ENCODE measurements around the gene GCK.
"Not testable (repeated sequence)": the region's sequence is repeated elsewhere in the genome, so short reads cannot be mapped to it uniquely, and the experiment has no call there.

GCK gene

DNA sequence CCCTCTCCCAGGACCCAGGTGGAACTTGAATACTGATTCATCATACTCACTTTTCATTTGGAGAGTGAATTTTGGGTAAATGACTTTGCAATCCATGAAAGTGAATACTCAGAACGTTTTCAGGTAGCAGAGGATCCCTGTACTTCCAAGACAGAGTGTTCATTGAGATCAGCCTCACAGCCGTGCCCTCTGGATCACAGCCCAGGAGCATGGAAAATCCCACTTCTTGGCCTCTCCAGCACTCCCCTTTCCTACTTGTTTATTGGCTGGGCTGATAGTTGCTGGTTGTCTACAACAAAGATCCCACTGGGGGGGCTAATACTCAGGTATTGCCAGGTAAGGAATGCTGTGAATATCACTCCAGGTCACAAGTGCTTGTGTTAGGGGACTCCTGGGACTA, 5.9 kb downstream of the GCK start:
- TF ChIP-seq, protein P1, sequence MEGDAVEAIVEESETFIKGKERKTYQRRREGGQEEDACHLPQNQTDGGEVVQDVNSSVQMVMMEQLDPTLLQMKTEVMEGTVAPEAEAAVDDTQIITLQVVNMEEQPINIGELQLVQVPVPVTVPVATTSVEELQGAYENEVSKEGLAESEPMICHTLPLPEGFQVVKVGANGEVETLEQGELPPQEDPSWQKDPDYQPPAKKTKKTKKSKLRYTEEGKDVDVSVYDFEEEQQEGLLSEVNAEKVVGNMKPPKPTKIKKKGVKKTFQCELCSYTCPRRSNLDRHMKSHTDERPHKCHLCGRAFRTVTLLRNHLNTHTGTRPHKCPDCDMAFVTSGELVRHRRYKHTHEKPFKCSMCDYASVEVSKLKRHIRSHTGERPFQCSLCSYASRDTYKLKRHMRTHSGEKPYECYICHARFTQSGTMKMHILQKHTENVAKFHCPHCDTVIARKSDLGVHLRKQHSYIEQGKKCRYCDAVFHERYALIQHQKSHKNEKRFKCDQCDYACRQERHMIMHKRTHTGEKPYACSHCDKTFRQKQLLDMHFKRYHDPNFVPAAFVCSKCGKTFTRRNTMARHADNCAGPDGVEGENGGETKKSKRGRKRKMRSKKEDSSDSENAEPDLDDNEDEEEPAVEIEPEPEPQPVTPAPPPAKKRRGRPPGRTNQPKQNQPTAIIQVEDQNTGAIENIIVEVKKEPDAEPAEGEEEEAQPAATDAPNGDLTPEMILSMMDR (conservative IDR thresholded peaks at IDR 0.05; ENCODE audit: low read depth, low read length) = no peak
- H3K4me3 ChIP-seq (ENCODE audit: low read depth, low read length) = no peak overlapping the region
- no peak for DNase-seq (ENCODE audit: low read depth)

DNA sequence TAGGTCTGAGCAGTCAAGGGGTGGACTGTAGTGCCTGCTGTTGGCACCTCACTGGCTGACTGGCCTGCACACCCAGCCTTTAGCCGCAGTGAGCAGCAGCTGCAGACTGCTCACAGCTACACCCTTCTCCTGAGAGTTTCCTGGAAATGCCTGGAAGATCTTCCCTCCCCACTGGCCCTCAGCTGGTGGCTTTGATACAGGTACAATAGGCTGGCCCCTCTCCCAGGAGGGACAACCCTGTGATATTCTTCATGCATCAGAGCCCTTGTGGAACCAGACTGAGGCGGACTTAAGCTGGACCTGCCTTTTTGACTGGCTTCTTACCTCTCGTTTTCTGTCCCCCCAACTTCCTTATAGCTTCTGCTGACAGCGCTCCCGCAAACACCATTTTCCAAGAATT, 6.4 kb downstream of the GCK start:
- TF ChIP-seq, protein P1 (conservative IDR thresholded peaks at IDR 0.05; ENCODE audit: low read depth, low read length) = no peak
- H3K4me3 ChIP-seq (ENCODE audit: low read depth, low read length) = no peak overlapping the region
- DNase-seq (ENCODE audit: low read depth) = no peak

DNA sequence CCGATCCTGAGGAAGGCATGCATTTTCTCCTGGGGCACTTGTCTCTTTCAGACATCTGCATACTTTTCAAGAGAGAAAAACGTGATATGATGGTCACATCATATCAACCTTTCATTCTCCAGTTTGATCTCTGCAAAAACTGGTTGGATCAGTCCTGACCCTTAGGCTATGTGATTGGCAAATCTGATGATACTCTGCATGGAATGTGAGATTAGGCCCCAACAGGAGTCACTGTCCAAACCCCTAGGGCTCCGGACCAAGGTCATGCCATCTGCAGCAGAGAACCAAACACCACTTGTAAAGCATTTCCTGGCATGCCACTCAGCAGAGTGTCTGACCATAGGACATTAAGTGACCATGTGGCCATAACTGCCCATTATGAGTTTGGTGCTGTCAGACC, 8.6 kb downstream of the GCK start:
- DNase-seq (ENCODE audit: low read depth) = no peak
- no peak overlapping the region for H3K4me3 ChIP-seq (ENCODE audit: low read depth, low read length)
- TF ChIP-seq, protein P1 (conservative IDR thresholded peaks at IDR 0.05; ENCODE audit: low read depth, low read length) = no peak

DNA sequence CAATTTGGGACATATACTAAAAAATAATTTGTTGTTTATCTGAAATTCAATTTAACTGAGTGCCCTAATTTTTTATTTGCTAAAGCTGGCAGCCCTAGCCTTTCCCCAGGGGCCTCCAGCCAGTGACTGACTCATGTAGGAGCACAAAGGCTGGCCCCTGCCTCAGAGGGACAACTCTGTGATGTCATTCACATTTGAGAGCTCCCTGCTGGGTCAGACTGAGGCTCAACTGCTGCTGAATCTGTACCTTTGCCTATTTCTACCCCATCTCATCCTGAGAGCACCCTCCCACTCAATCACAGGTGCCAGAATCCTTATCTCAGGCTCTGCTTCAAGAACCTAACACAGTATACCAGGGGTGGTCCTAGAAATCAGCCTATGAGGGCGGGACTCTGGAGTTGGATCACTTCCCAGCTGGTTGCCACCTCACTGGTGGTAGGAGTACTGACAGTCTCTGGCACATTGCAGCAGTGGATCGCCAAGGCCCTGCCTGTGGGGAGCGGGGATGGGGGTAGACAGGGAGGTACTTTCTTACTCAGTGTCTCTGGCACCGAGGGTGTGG, 11.6 kb downstream of the GCK start:
- no peak overlapping the region for H3K4me3 ChIP-seq (ENCODE audit: low read depth, low read length)
- TF ChIP-seq, protein P1 (conservative IDR thresholded peaks at IDR 0.05; ENCODE audit: low read depth, low read length) = no peak
- peak; percentile 35 for DNase-seq (ENCODE audit: low read depth)

DNA sequence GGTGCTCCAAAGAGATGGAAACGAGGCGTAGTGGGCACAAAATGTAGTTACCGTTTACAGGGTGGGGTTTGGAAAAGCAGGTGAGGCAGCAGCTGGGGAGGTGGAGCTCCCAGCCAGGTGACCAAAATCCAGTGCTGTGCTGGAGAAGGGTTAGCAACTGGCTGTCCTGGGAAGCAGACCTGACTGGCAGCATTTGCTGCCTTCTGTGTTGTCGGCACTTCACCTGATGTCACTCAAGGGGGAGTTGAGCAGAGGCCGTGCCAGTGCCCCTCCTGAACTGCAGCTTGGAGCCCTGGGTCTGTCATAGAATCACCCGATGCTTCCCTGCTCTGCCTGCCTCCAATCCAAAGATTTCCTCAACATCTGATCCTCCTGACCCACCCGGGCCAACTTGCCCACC, 12.8 kb downstream of the GCK start:
- no peak for DNase-seq (ENCODE audit: low read depth)
- H3K4me3 ChIP-seq (ENCODE audit: low read depth, low read length) = no peak overlapping the region
- TF ChIP-seq, protein P1 (conservative IDR thresholded peaks at IDR 0.05; ENCODE audit: low read depth, low read length) = no peak

DNA sequence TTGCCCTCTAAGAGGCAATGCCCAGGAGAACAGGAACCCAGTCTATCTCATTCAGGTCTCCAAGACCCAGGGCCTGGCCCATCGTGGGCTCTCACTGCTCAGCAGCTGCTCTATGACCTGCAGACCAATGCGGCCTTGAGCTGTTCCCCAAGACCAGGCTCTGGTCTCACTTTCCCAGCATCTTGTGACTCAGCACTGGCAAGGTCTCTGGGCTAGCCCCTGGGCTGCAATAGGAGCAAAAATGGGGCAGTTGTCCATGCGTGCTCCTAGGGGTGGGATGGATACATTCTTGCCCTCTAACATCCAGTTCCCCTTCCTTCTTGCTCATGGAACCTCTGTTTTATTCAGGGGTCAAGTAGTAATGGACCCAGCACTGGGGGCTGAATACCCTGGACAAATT, 13.5 kb downstream of the GCK start:
- TF ChIP-seq, protein P1 (conservative IDR thresholded peaks at IDR 0.05; ENCODE audit: low read depth, low read length) = no peak
- H3K4me3 ChIP-seq (ENCODE audit: low read depth, low read length) = no peak overlapping the region
- no peak for DNase-seq (ENCODE audit: low read depth)

DNA sequence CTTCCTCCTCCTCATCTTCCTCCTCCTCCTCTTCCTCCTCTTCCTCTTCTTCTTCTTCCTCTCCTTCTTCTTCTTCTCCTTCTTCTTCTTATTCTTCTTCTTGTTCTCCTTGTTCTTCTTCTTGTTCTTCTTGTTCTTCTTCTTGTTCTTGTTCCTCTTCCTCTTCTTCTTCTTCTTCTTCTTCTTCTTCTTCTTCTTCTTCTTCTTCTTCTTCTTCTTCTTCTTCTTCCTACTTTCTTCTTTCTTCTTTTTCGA, 14.6 kb downstream of the GCK start:
- H3K4me3 ChIP-seq (ENCODE audit: low read depth, low read length); DNase-seq (ENCODE audit: low read depth): not testable (repeated sequence)

All from choroid plexus epithelial cell (primary cell).